ENCODE data around the gene EHBP1.

EHBP1 gene

DNA sequence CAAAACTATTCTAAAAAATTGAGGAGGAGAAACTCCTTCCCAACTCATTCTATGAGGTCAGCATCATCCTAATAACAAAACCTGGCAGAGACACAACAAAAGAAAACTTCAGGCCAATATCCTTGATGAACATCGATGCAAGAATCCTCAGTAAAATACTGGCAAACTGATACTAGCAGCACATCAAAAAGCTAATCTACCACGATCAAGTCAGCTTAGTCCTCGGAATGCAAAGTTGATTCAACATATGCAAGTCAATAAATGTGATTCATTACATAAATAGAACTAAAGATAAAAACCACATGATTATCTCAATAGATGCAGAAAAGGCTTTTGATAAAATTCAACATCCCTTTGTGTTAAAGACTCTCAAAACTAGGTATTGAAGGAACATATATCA lies 63.1 kb downstream of the EHBP1 start:
- Histone ChIP-seq H2AFZ (ENCODE audit: low read length) (no peak overlapping the region), H3K36me3 (ENCODE audit: insufficient read depth, low read length) (no peaks in the 10 kb centered on the region), H4K20me1 (ENCODE audit: insufficient read depth, low read length) (no peaks in the 10 kb centered on the region), H3K27ac (ENCODE audit: low read depth, low read length, poor library complexity, severe bottlenecking) (no peak overlapping the region), H3K27me3 (ENCODE audit: insufficient read depth, low read length) (no peaks in the 10 kb centered on the region), H3F3A (ENCODE audit: insufficient read depth, low read length) (no peaks in the 10 kb centered on the region), H3K4me3 (ENCODE audit: low read depth, low read length, poor library complexity, severe bottlenecking) (no peak overlapping the region), H3K4me1 (ENCODE audit: insufficient read depth, low read length, severe bottlenecking) (no peaks in the 10 kb centered on the region), H3K9me2 (ENCODE audit: low read depth, low read length) (no peaks in the 10 kb centered on the region), H3K9me3 (ENCODE audit: low read length) (no peaks in the 10 kb centered on the region), H3K9ac (ENCODE audit: low read length) (no peak overlapping the region), H3K4me2 (ENCODE audit: low read length) (no peak overlapping the region), H3K79me2 (ENCODE audit: insufficient read depth, low read length) (no peaks in the 10 kb centered on the region)
- TF ChIP-seq CTCF (IDR thresholded peaks at IDR 0.05; ENCODE audit: low read length) (no peak), EZH2 (IDR thresholded peaks at IDR 0.05; ENCODE audit: borderline replicate concordance, low read length) (no peak)

GRCh38 chr2:62770629-62771028 lies 65.1 kb downstream of the EHBP1 start:
- TF ChIP-seq CTCF (IDR thresholded peaks at IDR 0.05; ENCODE audit: low read length) (no peak), EZH2 (IDR thresholded peaks at IDR 0.05; ENCODE audit: borderline replicate concordance, low read length) (no peak)
- no peak overlapping the region for H3K4me3 ChIP-seq (ENCODE audit: low read depth, low read length, poor library complexity, severe bottlenecking)
- H3K9ac ChIP-seq (ENCODE audit: low read length), result no peak overlapping the region
- no peaks in the 10 kb centered on the region for H3K9me3 ChIP-seq (ENCODE audit: low read length)
- H3K36me3 ChIP-seq (ENCODE audit: insufficient read depth, low read length), result no peaks in the 10 kb centered on the region
- no peaks in the 10 kb centered on the region for H3K4me1 ChIP-seq (ENCODE audit: insufficient read depth, low read length, severe bottlenecking)
- H3K9me2 ChIP-seq (ENCODE audit: low read depth, low read length), result no peaks in the 10 kb centered on the region
- no peak overlapping the region for H3K27ac ChIP-seq (ENCODE audit: low read depth, low read length, poor library complexity, severe bottlenecking)
- no peak overlapping the region for H3K4me2 ChIP-seq (ENCODE audit: low read length)
- H4K20me1 ChIP-seq (ENCODE audit: insufficient read depth, low read length), result no peaks in the 10 kb centered on the region
- no peaks in the 10 kb centered on the region for H3K79me2 ChIP-seq (ENCODE audit: insufficient read depth, low read length)
- no peak overlapping the region for H2AFZ ChIP-seq (ENCODE audit: low read length)
- no peaks in the 10 kb centered on the region for H3K27me3 ChIP-seq (ENCODE audit: insufficient read depth, low read length)
- H3F3A ChIP-seq (ENCODE audit: insufficient read depth, low read length), result no peaks in the 10 kb centered on the region

DNA sequence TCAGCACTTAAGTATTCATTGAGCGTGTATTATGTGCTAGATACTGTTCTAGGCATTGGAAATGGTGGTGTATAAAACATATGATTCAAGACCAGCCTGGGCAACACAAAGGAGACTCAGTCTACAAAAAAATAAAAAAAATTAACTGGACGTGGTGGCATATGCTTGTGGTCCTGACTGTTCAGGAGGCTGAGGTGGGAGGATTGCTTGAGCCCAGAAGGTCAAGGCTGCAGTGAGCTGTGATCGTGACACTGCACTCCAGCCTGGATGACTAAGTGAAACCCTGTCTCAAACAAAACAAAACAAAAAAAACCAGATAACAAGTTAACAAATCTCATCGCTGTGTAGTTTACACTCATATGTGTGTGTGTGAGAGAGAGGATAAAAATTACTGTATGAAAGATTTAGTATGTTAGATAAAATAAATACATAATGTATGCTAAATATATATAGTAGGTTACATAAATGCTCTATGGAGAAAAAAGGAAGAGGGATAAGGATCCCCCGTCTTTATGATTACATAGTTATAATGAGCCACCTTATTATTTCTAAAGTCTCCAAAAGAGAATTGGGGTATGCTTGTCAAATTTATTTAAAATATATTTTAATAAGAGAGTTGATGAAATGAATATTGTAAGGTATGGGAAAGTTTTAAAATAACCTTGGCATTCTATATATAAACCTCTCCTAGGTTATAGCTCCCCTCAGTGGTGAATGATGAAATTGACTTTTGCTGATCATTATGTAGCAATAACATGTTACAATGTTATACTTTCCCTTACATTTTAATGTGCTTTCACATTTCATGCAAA lies 69.2 kb downstream of the EHBP1 start:
- H3K9ac ChIP-seq (ENCODE audit: low read length), result no peak overlapping the region
- H3F3A ChIP-seq (ENCODE audit: insufficient read depth, low read length), result no peaks in the 10 kb centered on the region
- H3K27ac ChIP-seq (ENCODE audit: low read depth, low read length, poor library complexity, severe bottlenecking), result no peak overlapping the region
- no peaks in the 10 kb centered on the region for H4K20me1 ChIP-seq (ENCODE audit: insufficient read depth, low read length)
- H3K27me3 ChIP-seq (ENCODE audit: insufficient read depth, low read length), result no peaks in the 10 kb centered on the region
- no peaks in the 10 kb centered on the region for H3K9me2 ChIP-seq (ENCODE audit: low read depth, low read length)
- no peak overlapping the region for H3K4me3 ChIP-seq (ENCODE audit: low read depth, low read length, poor library complexity, severe bottlenecking)
- no peak overlapping the region for H2AFZ ChIP-seq (ENCODE audit: low read length)
- no peak for TF ChIP-seq EZH2 (IDR thresholded peaks at IDR 0.05; ENCODE audit: borderline replicate concordance, low read length)
- peak; percentile 73 for TF ChIP-seq CTCF (IDR thresholded peaks at IDR 0.05; ENCODE audit: low read length)
- no peaks in the 10 kb centered on the region for H3K9me3 ChIP-seq (ENCODE audit: low read length)
- no peaks in the 10 kb centered on the region for H3K4me1 ChIP-seq (ENCODE audit: insufficient read depth, low read length, severe bottlenecking)
- no peaks in the 10 kb centered on the region for H3K36me3 ChIP-seq (ENCODE audit: insufficient read depth, low read length)
- no peak overlapping the region for H3K4me2 ChIP-seq (ENCODE audit: low read length)
- H3K79me2 ChIP-seq (ENCODE audit: insufficient read depth, low read length), result no peaks in the 10 kb centered on the region
